HG03558 (cell line): ENCODE measurements around the gene FRMD4A.
"Not testable (repeated sequence)": the region's sequence is repeated elsewhere in the genome, so short reads cannot be mapped to it uniquely, and the experiment has no call there.

Experiments
- ATAC-seq: cut with Tn5 transposase; IDR thresholded peaks from one replicate; pipeline ENCODE4 v1.9.1; 2021; ENCODE audit warnings: moderate number of reproducible peaks; ENCODE audit not compliant: unreplicated experiment; ENCODE audit errors: extremely low read depth

Gene FRMD4A

GRCh38 chr10:13784067-13784466 lies 546.7 kb downstream of the FRMD4A start:
- no peak for ATAC-seq

GRCh38 chr10:13779748-13780147 lies 551.0 kb downstream of the FRMD4A start:
- no peak for ATAC-seq

DNA sequence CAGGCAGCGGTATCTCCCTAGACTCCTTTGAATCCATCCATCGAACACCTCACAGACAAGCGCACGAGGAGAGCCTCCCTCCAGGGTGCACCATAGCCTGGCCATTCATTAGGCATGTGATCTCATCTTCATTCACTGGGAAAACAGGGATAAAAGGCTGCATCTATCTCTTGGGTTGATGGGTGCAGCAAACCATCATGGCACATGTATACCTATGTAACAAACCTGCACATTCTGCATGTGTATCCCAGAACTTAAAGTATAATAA lies 552.1 kb downstream of the FRMD4A start:
- ATAC-seq, result not testable (repeated sequence)

GRCh38 chr10:13776861-13777311 lies 553.8 kb downstream of the FRMD4A start:
- ATAC-seq, result no peak

- no peak for ATAC-seq
Measured at GRCh38 chr10:13775786-13776775, 554.6 kb downstream of the FRMD4A start.

GRCh38 chr10:13774303-13774893 lies 556.3 kb downstream of the FRMD4A start:
- ATAC-seq, result no peak

DNA sequence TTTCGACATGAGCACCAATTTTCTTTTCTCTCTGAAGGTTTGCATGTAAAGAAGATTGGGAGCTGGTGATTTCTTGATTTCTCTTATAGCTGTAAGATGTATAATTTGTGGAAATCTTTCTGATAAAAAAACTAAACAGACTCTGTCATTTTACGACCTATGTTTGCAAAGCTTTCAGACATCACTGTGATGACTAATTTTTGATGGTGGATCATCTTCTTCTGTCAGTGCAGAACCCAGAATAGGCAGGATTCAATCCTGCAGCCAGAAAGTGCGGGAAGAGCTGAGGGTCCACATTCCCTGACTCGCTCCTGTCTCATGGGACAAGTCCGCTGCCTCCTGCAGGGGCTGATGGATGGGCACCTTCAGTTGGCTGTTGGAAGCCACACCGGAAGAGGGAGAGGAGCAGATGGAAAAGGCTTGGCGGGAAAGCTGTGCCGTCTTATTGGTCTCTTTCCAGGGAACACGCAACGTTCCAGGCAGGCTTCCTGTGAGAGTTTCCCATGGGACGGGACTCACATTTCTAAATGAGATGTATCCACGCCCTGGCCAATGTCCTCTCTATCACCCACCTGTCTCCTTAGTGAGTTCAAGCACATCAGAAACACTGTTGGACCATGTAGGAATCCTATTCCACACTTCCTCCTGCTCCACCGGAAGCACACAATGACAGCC lies 557.1 kb downstream of the FRMD4A start:
- no peak for ATAC-seq

- ATAC-seq, result no peak
Measured at GRCh38 chr10:13773043-13773442, 557.7 kb downstream of the FRMD4A start.

DNA sequence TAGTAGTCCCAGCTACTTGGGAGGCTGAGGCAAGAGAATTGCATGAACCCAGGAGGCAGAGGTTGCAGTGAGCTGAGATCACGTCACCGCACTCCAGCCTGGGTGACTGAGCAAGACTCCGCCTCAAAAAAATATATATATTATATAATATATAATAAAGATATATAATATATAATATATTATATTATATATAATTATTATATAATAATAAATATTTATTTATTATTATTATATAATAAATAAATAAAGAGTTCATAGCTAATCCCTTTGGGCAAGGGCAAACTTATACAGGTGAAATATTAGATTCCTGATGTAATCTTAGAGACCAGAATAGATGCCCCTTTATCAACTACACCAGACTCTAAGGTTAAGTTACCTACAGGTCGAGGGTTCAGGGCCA lies 558.7 kb downstream of the FRMD4A start:
- ATAC-seq, result no peak

DNA sequence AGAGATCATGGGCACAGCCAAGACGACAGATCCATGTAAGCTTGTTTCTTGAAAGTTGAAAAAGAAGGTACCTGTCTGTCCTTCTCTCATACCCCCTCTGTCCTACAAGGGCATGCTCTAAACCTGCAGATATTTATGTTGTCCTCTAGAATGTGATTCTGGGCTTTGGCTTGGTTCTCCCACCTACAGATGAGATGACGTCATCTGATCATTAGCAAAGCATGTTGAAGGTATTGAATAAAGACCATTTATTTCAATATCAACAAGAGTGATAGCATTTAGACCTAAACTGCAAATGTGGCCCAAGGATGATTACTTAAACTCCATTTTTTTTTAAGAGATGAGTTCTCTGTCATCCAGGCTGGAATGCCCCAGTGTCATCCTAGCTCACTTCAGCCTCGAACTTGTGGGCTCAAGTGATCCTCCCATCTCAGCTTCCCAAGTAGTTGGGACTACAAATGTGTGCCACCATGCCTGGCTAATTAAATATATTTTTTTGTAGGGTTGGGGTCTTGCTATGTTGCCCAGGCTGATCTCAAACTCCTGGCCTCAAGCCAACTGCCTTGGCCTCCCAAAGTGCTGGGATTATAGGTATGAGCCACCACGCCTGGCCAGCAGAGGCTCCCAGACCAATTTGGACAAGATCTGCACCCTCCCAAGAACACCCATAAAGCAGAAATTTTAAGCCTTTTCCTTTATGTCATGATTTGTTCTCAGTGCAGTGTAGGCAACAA lies 559.8 kb downstream of the FRMD4A start:
- ATAC-seq, result no peak

GRCh38 chr10:13769946-13770345 lies 560.8 kb downstream of the FRMD4A start:
- ATAC-seq, result peak; percentile 37

DNA sequence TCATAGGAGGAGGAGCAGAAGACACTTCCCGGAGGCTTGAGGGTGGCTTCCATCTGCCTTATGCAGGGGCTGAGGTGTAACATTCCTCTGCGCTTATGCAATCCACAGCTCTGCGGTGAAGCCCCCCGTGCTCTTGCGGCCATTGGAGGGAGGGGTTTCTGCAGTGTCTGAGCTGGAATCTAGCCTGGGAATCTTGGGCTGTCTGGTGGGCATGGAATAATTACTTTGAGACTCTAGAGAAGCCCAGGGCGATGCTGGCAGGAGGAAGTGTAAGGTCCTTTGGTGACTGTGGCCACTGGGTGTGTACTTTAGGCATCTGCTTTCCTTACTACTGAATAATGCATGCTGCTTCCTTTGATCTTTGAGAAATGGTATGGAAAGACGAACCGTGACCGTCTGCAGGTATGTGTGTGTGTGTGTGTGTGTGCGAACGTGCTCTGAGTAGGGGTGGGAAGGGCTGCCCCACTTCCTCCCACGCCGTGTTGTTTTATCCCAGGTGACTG lies 563.0 kb downstream of the FRMD4A start:
- no peak for ATAC-seq

GRCh38 chr10:13767148-13767547 lies 563.6 kb downstream of the FRMD4A start:
- not testable (repeated sequence) for ATAC-seq

GRCh38 chr10:13765641-13766341 lies 564.9 kb downstream of the FRMD4A start:
- no peak for ATAC-seq

DNA sequence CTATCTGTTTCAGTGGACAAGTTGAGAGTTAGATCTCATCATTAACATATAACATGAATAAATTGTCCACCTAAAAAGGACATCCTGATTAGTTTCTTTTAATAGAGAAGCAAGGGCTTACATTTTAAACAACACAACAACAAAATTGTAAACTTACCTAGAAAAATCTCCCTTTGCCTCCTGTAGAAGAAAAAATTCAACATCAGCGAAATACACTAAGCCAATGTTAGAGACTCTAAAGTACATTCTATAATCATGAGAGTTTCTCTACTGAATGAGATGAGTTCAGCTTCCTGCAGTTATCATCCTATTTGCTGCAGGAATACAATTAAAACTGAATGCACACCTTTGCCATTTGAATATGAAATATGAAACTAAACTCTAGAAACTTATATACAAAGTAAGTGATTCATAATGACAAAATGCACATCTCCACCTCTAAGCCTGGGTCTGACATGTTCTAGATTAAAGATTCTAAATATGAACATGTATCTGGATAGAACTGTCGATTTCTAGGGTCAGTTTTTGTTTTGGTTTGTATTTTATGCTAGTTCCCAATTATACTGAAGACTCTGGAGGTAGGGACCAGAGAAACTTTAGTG lies 569.1 kb downstream of the FRMD4A start:
- ATAC-seq, result no peak

GRCh38 chr10:13759168-13759567 lies 571.6 kb downstream of the FRMD4A start:
- no peak for ATAC-seq

DNA sequence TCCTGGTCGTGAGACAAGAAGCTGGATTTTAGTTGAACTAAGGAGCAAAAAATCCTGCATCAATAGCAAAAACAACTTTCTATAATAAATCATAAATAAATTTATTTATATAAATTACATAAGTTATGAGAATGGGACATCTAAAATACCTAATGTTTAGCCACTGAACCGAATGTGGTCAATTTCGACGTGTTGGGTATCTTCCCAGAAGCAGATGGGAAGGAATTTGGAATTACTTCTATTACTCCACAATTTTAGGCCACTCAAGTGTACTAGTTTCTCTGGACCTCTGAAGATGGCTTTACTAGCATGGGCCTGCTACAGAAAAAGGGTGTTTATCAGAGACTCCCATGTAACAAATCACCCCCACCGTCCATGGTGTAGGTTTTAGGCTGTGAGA lies 572.0 kb downstream of the FRMD4A start:
- ATAC-seq, result no peak

DNA sequence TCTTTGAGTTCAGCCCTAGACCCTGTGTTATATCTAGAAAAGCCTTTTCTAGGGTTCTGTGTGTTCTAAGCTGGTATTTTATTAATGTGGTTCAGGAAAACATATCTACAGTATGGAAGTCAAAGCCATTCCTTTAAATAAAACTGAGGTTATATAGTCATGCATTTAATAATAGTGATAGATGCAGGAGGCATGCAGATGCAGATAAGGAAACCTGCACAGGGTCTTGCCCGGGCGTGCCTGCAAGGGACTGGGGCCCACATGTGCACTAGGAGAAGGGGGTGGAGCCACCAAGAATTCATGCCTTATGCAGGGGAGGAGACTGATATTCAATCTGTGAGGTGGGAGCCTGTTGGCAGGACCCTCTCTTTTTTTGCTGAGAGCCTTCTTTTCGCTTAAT lies 572.4 kb downstream of the FRMD4A start:
- no peak for ATAC-seq

DNA sequence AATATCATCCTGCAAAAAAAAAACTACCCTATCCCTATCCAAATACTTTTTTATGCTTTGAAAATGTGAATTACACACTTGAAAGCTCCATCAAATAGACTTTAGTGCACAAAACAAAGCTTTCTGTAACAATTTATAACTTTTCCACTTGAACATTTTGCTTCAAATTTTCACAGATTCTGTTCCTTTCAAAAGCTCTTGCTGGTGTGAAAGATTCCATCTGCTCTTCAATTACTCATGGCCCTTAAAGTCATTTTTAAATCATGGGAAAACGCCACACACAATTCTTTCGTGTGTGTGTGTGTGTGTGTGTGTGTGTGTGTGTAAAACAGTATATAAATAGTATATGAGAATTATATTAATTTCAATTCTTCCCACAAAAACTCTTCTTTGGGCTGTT lies 576.4 kb downstream of the FRMD4A start:
- no peak for ATAC-seq
